ENCODE measurements around the gene COG6. TPM values are rescaled to one million over a fixed set of nuclear protein-coding genes. Genes with fewer than 3 reads are reported as not detected.

COG6 gene
- total RNA-seq, 3 donors from 2014 or later = 20.5 to 32.2 (median 21.6) TPM

- no peaks in the 10 kb centered on the region for H3K36me3 ChIP-seq
- no peak overlapping the region for H3K27ac ChIP-seq
These were observed 121.6 kb downstream of the COG6 start for GRCh38 chr13:39777021-39777420.

DNA sequence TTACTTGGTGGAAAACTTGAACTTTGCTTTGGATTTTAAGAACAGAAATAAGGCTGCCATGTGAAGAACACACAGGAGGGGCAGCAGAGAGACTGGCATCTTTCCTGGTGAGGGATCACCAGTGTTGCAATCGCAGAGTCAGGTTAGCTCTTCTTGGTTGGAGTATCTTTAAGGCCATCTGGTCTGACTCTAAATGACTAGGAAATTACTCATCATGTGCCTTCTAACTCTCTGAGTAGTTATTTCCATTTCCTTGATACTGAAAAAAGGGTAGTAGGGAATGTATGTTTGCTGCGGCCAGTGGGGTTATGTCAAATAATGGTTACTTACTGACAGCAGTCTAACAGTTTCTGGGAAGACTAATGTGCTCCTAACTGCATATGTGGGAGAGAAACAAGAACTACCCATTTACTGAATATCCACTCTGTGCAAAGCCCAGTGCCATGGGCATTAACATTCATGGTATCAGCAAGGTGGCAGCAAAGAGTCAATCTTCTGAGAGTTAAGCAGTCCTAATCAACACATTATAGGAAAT lies 122.1 kb downstream of the COG6 start:
- Histone ChIP-seq H3K27me3 (no peaks in the 10 kb centered on the region), H3K27ac (no peak overlapping the region)

More at GRCh38 chr13:39777021-39777420, 121.6 kb downstream of the COG6 start:
- Histone ChIP-seq H3K4me1 (no peaks in the 10 kb centered on the region), H3K9me3 (no peaks in the 10 kb centered on the region), H3K27me3 (no peaks in the 10 kb centered on the region), H3K4me3 (no peak overlapping the region)
- intact Hi-C loops (cut with DNase I; ENCODE audit: low total_unique reads) = no loop called here
- DNase-seq (ENCODE audit: low spot score in 2 of 2) = no peak
- TF ChIP-seq POLR2AphosphoS5 (IDR thresholded peaks at IDR 0.05) (no peak), CTCF (IDR thresholded peaks at IDR 0.05) (no peak), POLR2A (IDR thresholded peaks at IDR 0.05) (no peak)

DNA sequence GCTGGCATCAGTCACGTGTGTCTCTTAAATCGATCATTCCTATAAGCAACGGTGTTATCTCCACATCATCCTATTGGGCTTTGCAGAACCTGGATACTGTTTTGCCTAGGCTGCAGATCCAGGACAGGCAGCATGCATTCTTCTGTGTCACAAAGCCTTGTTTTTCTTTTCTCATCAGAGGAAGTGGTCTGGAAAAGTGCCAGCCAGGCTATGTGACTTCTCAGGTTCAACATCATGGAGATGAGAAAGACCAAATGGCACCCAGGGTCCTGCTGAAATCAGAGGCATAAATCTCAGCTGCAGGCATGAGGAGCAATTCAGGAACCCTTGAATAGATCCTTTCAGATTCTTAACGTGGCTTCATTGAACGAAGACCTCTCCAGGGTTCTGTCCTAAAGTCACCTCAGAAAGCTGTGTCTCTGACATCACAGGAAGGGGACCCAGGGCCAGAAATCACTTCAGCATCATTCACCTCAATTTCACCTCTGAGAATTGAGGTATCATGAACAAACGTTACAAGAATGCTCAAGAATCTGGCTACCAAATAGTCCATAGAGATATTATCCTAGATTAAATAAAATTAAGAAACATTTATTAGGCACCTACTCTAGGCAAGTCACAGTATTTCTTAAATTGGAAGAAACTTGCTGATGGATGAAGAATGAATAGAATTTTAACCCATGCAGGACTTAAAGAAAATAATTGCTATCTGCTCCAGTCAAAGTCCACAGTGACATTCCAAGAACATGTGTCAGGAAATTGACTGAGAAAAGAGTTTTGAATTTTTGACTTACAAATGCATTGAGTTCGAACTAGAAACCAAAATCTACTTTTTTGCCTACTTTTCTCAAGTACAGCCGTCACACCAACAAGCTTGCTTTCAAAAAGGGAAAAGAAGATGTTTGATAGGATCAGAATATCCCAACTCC lies 124.1 kb downstream of the COG6 start:
- Histone ChIP-seq H3K27me3 (no peaks in the 10 kb centered on the region), H3K4me1 (no peaks in the 10 kb centered on the region), H3K27ac (no peak overlapping the region), H3K9me3 (no peaks in the 10 kb centered on the region), H3K4me3 (no peak overlapping the region), H3K36me3 (no peaks in the 10 kb centered on the region)
- DNase-seq (ENCODE audit: low spot score in 2 of 2) = no peak
- intact Hi-C loops (cut with DNase I; ENCODE audit: low total_unique reads) = no loop called here
- TF ChIP-seq CTCF (IDR thresholded peaks at IDR 0.05) (no peak), POLR2A (IDR thresholded peaks at IDR 0.05) (no peak), POLR2AphosphoS5 (IDR thresholded peaks at IDR 0.05) (no peak)

More for the DNA sequence above, 122.1 kb downstream of the COG6 start:
- TF ChIP-seq CTCF (IDR thresholded peaks at IDR 0.05) (no peak), POLR2AphosphoS5 (IDR thresholded peaks at IDR 0.05) (no peak), POLR2A (IDR thresholded peaks at IDR 0.05) (no peak)
- H3K9me3 ChIP-seq = no peaks in the 10 kb centered on the region
- H3K36me3 ChIP-seq = no peaks in the 10 kb centered on the region
- intact Hi-C loops (cut with DNase I; ENCODE audit: low total_unique reads) = no loop called here
- no peak for DNase-seq (ENCODE audit: low spot score in 2 of 2)
- no peaks in the 10 kb centered on the region for H3K4me1 ChIP-seq
- no peak overlapping the region for H3K4me3 ChIP-seq

DNA sequence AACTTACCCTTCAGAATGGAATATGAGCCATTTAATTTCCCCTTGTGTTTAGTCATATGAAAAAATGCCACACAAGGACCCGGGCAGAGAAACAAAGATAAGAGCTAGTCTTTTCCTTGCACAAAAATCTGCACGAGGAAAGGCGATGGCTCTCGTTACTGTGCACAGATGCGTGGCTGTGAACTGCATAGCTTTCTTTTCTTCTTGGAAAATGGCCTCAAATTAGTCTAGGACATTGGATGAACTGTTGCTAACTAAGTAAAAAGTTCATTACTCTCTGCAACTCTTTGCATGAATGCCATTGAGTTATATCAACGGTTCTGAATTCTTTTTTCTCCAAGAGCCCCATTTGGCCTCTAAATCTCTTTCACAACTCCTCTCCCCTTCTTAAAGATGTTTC lies 125.2 kb downstream of the COG6 start:
- no peak overlapping the region for H3K27ac ChIP-seq
- H3K4me3 ChIP-seq = no peak overlapping the region
- intact Hi-C loops (cut with DNase I; ENCODE audit: low total_unique reads) = no loop called here
- no peak for DNase-seq (ENCODE audit: low spot score in 2 of 2)
- no peaks in the 10 kb centered on the region for H3K4me1 ChIP-seq
- no peaks in the 10 kb centered on the region for H3K36me3 ChIP-seq
- no peaks in the 10 kb centered on the region for H3K27me3 ChIP-seq
- TF ChIP-seq CTCF (IDR thresholded peaks at IDR 0.05) (no peak), POLR2AphosphoS5 (IDR thresholded peaks at IDR 0.05) (no peak), POLR2A (IDR thresholded peaks at IDR 0.05) (no peak)
- no peaks in the 10 kb centered on the region for H3K9me3 ChIP-seq

- Histone ChIP-seq H3K4me1 (no peaks in the 10 kb centered on the region), H3K36me3 (no peaks in the 10 kb centered on the region), H3K27ac (no peak overlapping the region), H3K9me3 (no peaks in the 10 kb centered on the region), H3K27me3 (no peaks in the 10 kb centered on the region), H3K4me3 (no peak overlapping the region)
- intact Hi-C loops (cut with DNase I; ENCODE audit: low total_unique reads) = no loop called here
- no peak for DNase-seq (ENCODE audit: low spot score in 2 of 2)
- no peak for TF ChIP-seq POLR2AphosphoS5 (IDR thresholded peaks at IDR 0.05)
- TF ChIP-seq CTCF (IDR thresholded peaks at IDR 0.05) = no peak
- TF ChIP-seq POLR2A (IDR thresholded peaks at IDR 0.05) = no peak
These were observed 125.9 kb downstream of the COG6 start for GRCh38 chr13:39781381-39781780.

Data from breast epithelium (tissue), 4 donors.